HG03558 (cell line): Measurements from ENCODE around the gene TBK1.
"Not testable (repeated sequence)": the region's sequence is repeated elsewhere in the genome, so short reads cannot be mapped to it uniquely, and the experiment has no call there.

ENCODE experiments used
- ATAC-seq: cut with Tn5 transposase; IDR thresholded peaks from one replicate; pipeline ENCODE4 v1.9.1; 2021; ENCODE audit warnings: moderate number of reproducible peaks; ENCODE audit not compliant: unreplicated experiment; ENCODE audit errors: extremely low read depth

Gene TBK1

DNA sequence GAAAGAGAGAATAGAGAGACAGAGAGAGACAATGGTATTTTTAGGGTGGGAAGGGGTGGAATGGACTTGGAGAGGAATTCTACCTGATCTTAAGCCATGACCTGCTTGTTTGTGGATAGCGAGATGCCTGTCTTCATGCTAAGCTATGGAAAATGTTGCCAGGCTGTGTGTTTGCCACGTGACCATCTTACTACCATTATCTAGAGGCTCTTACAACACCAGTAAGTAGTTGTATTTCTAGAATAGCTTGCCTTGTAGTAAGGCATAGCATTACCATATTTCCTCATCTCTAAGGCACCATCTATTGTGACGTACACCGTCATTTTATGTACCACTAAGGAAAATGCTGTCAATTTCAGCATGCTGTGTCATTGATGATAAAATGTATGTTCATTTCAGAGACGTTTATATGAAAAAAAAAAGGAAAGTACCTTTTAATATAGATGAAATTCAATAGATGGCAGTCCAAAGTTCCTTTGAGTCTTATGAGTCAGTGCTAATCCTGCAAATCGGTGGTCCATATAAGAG, 82.8 kb downstream of the TBK1 start:
- no peak for ATAC-seq

DNA sequence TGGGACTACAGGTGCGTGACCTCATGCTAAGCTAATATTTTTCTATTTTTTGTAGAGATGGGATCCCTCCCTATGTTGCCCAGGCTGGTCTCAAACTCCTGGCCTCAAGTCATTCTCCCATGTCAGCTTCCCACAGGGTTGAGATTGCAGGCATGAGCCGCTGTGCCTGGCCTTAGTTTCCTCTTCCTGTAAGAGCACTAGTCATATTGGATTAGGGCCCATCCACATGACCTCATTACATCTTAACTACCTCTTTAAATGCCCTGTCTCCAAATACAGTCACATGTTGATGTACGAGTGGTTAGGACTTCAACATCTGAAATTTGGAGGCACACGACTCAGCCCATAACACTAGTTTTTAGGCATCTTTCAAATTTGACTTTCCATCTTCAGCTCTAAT, 86.2 kb downstream of the TBK1 start:
- no peak for ATAC-seq

DNA sequence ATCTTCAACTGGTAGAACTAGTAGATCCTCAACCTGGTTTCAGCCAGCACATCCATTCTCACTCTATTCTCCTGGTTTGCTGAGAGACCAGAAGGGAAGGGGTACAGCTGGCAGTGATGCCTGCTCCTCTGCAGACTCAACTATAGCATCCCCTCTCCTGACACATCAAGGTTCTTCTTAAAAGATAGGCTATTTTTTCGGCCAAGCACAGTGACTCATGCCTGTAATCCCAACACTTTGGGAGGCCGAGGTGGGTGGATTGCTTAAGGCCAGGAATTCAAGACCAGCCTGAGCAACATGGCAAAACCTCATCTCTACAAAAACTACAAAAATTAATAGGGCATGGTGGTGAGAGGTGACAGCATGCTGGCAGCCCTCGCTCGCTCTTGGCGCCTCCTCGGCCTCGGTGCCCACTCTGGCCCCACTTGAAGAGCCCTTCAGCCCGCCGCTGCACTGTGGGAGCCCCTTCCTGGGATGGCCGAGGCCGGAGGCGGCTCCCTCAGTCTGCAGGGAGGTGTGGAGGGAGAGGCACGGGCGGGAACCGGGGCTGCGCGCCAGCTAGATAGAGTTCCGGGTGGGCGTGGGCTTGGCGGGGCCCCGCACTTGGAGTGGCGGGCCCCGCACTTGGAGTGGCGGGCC, 90.6 kb downstream of the TBK1 start:
- not testable (repeated sequence) for ATAC-seq

DNA sequence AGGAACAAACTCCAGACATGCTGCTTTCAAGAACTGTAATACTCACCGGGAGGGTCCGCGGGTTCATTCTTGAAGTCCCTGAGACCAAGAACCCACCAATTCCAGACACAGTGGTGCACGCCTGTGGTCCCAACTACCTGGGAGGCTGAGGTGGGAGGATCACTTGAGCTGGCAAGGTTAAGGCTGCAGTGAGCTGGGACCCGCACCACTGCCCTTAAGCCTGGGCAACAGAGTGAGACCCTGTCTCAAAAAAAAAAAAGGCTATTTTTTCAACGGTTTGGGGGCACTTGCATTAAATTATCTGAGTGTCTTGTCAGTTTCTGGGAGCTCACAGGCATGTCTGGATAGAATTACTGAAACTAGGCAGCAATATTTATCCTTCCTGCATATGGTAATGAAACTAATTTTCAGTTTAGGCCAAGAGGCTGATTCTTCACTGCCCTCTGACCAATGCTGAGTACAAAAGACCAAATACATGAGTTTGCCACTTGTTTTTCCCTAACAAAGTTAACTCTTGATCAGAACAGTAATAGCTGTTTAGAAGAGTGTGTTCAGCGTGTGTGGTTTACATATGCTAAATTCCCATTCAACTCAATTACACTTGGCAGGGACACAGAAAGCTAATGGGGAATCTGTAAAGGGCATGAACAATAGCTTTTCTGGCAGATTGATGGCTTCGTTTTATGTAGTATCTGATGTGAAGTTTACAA, 92.6 kb downstream of the TBK1 start:
- no peak for ATAC-seq

DNA sequence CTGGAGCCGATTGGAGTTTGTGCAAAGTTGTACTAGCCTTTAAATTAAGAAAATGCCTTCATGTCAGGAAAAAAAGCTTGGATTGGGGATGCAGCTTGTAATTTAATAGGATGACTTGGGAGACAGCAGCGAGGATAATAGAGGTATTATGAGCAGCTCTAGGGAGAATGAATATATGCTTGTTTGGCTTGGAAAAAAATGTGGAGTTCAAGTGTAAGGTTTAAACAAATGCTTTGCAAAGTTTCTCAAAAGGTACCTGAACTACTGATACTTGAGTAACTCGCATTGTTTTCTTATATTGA, 93.1 kb downstream of the TBK1 start:
- no peak for ATAC-seq

DNA sequence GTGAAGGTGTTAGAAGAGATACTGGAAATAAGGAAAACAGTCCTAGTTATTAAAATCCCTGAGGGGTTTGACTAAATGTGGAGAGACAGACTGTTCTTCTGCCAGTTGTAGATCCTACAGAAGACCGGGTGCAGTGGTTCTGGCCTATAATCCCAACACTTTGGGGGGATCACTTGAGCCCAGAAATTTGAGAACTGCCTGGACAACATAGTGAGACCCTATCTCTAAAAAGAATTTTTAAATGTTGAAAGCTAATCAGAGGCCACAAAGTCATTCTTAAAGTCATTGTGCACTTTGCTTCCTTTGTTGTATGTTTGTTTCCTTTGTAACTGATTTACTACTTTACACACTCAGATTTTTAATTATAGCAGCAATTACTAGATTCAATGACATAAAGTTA, 97.2 kb downstream of the TBK1 start:
- ATAC-seq = no peak

DNA sequence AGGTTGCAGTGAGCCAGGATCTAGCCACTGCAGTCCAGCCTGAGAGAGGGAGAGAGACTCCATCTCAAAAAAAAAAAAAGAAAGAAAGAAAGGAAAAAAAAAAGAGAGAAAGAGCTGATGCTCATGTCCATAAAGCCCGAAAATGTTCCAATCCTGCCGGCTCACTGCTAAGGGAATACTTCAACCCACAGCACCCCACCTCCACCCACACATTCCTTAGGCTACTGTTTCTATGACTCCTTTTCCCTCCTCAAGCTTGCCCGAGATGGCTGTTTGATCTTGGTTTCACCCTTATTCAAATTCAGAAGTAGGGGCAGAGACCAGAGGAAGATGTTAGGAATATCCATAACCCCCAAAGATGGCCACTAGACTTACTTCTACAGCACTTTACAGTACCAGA, 98.8 kb downstream of the TBK1 start:
- no peak for ATAC-seq

DNA sequence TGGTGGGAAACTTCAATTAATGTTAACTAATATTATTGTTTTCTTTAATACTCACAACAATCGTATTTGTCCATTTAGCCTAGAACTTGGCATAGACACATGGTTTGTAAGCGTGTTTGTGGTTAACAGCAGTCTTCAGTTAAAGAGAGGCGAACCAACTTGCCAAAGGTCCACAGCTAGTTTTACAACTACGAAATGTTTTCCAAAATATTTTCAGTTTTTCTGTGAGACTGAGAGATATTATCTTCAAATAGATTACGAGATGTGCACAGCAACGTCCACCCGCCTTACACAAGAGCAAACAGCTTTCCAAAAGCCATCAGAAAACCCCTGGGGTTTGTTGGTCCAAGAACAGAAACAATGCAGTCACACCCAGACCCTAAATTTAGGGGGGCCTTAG, 99.8 kb downstream of the TBK1 start:
- no peak for ATAC-seq
